HG02571 (cell line): ENCODE results near the gene YES1.

ENCODE experiments used
- ATAC-seq: cut with Tn5 transposase; IDR thresholded peaks from one replicate; pipeline ENCODE4 v1.9.1; 2021; ENCODE audit warnings: mild to moderate bottlenecking, moderate library complexity; ENCODE audit not compliant: unreplicated experiment

Gene YES1

DNA sequence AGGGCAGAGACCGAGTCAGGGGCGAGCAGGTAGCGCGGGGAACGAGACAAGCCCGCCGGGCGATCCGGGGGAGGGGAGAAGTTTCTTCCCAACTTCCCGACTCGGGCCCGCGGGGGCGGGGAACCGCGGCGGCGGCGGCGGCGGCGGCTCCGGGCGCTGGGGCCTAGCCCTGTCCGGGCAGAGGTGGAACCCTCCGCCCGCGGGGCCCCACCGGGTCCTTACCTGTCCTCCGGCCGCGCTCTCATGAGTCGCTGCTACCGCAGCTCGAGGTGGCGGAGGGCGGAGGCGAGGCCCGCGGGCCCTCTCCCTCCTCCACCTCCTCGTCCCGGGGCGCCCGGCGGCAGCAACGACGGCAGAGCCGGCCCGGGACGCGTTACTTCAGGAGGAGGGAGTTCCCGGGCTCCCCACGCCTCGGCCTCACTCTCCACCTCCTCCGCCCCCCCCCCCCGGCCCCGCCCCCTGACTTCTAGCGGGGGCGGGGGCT is at the start of gene YES1:
YES1 (minus strand) TSS at position 351 of the 484 bp plus-strand sequence. CDS start 55,415 bp downstream, outside the sequence.
- ATAC-seq: peak; percentile 27

DNA sequence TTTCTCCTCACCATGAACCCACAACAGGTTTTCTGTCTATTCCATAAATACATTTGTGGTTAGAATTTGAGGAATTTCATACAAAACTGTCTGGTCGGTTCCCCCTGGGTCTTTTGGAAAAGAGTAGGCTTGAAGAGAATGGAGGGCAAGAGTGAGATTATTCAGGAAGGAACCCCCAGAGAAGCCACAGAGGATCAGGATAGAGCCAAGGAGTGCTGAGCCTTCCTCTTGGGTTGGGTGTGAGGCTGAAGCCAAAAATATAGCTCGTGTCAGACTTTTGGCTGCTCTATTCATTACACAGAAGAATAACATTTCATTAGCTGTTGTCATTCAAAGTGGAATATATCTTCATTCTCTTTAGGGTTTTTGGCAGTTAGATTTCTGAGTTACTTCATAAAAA is 45.9 kb upstream of the YES1 start:
- no peak for ATAC-seq

DNA sequence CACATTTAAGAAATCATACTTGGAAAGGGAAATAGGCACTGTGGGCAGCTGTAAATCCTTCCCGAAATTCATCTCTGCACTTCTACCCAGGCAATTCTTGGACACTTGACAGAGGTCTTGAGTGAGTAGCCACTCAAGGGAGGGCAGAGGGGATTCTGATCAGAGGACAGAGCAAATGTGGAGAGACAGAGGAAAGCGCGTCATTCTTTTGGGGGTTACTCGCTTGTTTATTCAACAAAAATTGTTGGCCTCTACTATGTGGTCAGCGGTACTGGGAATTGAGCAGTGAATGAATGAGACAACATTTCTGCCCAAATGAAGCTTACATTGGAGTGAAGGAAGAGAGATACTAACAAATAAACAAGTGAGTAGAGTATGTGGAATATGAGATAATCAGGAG is 41.4 kb upstream of the YES1 start:
- ATAC-seq: no peak

DNA sequence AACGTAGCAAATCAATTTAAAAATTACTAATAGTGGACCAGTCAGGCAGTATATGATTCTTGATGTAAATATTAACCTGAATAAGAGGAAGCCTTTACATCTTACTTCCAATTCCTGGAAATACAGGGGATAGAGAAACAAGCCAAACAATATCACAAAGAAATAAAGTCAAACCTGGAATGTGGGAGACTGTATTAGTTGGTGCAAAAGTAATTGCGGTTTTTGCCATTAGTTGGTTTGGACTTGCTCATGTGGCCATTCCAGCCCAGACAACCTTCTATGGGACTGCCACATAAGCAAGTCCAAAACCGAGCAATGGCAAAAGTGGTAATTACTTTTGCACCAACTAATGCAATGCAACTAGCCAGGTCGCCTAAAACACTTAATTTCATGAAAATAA is 38.9 kb upstream of the YES1 start:
- no peak for ATAC-seq

DNA sequence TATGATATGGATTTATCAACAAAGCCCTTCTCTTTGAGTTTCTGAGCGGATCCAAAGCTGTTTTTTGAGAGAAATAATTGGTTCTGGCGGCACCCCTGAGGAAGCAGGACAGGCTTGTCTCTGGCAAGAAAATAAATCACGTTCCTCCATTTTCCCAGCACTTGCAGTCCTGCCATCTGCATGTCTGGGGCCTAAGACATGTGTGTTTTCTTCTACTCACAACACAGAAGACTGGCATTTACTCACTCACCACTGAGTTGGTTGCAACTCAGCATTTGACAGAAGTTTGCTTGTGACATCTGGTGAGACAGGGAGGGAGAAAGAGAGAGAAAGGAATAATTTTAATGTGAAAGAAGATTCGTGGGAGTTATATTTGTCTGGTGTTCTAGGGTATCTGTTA is 37.0 kb upstream of the YES1 start:
- no peak for ATAC-seq

DNA sequence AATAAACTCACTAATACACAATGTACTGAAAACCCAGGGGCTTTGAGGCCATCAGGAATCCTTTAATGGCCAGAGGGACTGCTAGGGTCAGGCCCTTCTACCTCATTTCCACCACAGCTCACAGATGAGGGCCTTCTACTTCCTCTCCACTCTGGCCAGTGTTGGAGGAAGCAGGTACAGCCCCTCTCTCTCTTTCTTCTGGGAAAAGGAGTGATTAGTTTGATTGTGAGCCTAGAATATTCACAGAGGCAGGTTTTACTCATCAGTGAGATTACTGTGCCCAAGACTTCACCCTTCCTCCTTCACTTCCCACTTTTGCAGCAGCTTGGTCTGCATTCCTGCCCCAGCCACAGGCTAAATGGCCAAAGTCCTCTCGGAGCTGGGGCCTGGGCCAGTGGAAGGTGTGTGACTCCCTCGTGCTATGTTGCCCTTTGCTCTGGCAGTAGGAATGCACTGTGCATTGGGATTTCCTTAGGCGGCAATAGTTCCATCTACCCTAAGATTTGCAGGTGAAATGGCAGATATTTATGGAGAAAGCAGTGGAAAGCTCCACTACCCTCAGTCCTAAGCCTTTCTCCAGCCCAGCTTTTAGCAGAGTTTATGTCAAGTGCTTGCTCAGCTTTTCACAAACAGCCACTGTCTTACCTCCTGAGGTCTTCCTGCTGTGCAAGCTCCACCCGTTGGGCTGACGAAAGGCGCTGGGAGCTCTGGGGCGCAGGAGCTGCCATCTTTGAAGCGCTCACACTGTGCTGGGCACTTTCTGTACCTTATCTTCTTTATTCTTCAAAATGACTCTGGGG is 36.2 kb upstream of the YES1 start:
- ATAC-seq: no peak

DNA sequence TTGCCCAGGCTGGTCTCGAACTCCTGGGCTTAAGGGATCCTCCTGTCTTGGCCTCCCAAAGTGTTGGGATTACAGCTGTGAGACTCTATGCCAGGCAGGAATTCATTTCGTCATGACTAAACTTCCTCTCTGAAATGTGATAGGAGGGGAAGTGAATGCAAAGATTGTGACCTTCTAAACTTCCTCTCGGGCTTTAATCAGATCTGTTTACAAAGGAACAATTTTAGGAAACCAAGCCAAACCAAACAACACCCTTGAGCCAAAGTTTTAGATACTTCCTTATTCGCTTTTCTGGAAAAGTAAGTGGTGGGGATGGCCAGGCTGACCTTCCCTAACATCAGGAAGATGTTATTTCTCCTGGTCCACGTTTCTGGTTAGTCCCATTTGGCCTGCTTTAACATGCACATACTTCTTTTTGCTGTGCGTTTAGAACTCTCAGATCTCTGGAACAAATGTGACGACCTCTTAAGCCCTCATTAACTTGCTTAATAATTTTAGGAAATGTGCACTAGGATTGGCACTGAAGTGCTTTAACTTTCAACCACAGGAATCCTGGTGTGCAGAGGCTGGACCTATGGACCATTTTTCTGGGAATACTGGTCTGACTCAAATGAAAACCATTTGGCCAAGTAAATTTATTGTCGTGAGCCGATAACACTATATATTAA is 33.2 kb upstream of the YES1 start:
- no peak for ATAC-seq

DNA sequence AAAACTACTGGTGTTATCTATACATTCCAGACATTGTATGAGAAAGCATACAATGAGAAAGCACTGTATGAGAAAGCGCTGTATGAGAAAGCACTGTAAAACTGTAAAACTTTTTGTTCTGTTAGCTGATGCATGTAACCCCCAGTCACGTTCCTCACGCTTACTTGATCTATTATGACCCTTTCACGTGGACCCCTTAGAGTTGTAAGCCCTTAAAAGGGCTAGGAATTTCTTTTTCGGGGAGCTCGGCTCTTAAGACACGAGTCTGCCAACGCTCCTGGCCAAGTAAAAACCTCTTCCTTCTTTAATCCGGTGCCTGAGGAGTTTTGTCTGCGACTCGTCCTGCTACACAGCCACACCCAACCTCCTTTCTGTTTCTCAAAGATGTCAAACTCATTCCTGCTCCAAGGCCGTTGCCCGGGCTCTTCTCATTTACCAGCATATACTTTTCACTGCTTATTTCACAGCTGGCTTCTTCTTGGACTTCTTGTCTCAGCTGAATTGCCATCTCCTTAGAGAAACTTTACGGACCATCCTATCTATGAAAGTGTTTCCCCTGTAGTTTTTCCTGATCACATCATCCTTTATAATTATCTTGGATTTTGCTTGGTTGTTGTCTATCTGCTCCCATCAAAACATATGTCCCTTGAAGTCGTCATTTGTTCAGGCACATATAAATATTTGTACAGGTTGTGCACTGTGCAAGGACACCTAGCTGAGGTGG is 29.8 kb upstream of the YES1 start:
- no peak for ATAC-seq

DNA sequence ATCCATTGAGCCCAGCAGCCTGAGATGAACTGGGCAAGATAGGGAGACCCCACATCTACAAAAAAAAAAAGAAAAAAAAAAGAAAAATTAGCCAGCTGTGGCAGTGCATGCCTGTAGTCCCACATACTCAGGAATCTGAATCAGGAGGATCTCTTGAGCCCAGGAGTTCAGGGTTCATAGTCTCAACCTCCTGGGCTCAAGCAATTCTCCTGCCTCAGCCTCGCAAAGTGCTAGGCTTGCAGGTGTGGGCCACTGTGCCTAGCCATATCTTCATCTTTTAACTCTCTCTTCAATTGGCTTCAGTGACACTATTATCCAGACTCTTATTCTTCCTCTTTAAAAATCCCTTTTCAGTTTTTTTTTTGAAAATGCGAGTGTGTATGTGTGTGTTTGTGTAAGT is 28.5 kb upstream of the YES1 start:
- no peak for ATAC-seq

DNA sequence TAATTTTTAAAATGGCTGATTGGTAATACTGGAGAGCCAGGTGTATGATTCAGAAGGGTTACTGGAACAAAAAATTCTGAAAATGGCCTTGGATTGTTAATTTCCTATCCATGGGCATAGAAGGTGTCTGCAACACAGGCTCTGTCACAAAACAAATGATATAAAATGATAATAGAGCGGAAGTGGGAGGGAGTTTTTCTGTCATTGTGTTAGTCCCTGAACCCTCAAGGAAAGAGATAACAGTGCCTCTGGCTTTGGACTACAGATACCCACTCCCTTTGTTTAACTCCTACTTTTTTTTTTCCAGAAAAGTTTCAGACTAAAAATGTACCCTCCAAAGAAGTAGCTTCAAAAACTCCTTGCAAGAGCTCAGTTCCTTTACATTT is 28.0 kb upstream of the YES1 start:
- no peak for ATAC-seq

DNA sequence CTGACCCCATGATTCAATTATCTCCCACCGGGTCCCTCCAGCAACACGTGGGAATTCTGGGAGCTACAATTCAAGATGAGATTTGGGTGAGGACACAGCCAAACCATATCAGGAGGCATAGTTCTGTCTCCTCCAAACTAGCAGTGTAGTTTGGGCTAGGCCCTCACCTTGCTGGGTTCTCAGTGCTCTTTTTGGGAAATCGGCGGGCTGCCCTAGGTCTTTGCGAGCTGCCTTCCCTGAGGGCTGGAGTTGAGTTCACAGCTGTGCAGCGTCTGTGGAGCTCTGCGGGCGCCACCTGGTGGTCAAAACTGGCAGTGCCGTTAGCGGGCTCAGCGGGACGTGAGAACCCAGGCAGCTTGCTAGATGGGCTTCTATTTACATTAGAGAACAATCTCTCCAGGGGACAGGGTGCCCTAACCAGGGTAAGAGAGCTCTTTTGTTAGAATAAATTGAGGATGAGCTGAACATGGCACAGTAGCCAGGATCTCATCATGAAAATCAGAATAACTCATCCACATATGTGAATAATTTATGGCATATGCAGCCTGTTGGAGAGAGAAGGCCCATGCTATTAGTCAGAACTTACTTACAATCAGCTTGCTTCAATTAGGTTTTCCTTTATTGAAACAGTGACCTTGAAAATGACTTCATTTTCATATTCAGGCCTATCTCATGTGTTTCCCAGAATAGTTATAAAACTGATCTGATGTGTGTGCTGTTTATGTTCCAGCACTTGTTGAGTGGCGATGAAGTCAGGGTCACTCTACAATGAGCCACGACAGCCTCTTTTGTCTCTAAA is 27.4 kb upstream of the YES1 start:
- peak; percentile 95 for ATAC-seq

DNA sequence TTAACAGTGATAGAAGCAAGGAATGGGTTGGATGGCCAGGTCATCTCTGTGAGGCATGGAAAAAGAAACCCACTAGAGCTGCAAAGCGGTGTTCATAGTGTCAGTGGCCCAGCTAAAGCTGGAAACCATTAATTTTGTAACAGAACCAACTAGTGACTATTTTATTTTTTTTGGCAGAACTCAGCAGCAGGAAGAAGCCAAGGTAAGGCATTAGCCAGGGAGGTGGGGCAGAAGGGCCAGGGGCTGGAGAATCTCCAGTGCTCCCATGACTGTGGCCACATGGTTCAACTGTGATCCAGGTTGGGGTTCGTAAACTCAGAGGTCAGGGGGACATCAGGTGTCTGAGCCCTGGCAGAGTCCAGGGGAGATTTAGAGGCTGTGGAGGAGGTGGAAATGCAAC is 25.9 kb upstream of the YES1 start:
- no peak for ATAC-seq

DNA sequence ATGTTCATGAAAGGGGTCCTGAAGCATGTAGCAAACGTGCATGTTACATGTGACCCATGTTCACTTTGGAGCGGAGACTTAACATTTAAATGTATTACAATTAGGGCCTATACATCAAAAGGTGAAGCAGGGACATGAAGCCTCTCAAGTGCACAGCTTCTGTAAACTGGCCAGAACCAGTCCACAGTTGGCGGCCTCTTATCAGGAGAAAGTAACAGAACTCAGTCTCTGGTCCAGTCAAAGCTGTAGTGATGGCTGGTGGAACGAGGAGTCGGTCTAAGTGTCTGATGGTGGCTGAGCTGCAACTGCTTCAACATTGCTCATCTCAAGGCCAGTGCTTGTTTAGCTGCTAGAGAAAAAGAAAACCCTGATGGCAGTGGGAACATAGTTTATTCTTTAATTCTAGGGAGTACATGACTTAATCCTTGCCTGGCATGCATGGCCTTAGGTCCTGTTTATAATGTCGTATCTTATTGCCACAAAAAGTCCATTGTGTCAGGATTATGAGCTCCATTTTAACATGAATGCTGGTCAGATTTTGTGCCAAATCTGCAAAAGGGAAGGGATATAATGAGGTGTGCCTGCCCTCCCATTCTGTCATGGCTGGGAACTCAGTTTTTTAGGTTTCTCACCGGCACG is 22.2 kb upstream of the YES1 start:
- no peak for ATAC-seq

DNA sequence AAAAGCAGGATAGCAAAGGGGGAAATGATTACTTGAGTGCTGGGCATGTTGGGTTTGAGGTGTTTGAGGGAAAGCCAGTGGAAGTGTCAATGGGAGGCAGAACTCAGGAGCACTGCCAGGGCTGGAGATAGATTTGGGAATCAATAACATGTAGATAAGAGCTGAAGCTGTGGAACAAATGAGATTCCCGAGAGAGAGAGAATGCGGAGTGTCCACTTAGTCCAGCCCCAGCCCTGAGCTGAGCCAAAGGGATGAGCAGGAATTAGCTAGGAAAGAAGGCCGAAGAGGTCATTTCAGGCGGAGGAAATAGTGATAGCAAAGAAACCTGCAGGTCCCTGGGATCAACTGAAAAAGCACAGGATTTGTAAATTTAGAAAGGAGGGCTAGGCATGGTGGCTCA is 21.2 kb upstream of the YES1 start:
- no peak for ATAC-seq

DNA sequence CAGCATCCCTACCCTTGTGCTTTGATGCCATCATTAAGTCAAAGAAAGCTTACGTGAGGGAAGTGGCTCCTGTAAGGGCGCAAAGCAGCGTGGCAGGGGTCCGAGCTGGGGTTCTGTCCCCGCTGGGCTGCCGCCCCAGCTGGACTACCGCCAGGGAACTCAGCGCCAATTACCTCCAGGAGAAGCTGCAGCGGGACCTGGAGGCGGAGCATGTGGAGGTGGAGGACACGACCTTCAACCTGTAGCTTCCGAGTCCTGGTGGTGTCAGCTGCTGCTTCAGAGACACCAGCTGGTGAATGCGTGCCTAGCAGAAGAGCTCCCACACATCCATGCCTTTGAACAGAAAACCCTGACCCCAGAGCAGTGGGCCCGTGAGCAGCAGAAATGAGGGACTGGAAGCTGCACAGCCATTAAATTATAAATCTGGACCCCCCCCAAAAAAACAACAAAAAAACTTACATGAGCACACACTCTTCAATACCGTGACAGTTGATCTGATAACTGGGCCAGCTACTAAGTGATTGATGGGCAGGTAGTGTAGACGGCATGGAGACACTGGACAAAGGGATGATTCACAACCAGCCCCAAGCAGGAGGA is 20.1 kb upstream of the YES1 start:
- no peak for ATAC-seq

DNA sequence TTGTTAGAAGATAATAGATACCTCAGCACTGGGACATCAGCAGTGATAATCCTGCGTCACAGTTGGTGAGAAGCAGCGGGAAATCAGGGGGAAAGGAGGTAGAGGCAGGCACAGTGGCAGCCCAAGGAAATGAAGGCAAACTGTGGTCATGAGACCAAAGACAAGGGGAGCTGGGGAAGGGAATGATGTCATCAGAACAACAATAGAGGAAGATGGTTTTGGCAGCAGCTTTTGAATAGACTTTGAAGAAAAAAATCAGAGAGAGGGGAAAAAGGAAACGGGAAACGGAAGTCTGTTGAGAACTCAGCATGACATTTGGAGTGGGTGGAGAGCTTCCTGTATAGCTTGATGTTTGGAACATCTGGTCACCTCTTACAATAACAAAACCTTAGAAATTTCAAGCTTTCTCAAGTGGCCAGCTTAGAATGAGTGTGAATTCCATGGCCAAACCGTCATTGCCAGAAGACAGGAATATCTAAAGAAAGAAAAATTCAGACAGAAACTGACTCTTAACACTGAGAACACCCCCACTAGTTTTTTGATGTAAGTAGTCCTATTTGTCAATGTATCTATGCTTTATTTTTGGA is 18.4 kb upstream of the YES1 start:
- ATAC-seq: no peak

DNA sequence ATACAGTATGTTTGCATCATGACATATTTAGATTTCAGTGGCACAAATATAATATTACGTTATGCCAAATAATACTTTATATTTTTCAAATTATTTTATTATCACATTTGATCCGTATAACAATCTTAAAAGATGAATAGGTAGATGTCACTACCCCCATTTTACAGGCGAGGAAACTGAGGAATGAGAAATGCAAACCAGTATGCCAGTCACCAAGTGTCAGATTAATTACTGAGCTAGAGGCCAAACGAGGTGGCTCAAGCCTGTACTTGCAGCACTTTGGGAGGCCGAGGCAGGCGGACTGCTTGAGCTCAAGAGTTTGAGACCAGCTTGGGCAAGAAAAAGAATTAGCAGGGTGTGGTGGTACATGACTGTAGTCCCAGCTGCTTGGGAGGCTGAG is 17.4 kb upstream of the YES1 start:
- no peak for ATAC-seq

DNA sequence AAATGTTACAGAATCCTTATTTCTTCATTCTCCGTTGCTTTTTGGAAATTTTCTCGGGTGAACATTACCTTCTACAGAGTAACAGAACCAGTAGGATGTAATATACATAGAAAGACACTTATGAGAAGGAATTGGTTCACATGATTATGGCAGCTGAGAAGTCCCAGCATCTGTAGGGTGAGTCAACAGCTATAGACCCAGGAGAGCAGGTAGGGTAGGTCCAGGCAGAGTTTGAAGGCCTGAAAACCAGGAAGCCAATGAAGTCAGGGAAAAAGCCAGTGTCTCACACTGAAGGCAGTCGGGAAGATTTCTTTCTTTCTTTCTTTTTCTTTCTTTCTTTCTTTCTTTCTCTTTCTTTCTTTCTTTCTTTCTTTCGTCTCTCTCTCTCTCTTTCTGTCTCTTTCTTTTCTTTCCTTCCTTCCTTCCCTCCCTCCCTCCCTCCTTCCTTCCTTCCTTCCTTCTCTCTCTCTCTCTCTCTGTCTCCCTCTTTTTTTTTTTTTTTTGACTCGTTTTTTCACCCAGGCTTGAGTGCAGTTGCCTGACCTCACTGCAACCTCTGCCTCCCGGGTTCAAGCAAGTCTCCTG is 15.1 kb upstream of the YES1 start:
- no peak for ATAC-seq

DNA sequence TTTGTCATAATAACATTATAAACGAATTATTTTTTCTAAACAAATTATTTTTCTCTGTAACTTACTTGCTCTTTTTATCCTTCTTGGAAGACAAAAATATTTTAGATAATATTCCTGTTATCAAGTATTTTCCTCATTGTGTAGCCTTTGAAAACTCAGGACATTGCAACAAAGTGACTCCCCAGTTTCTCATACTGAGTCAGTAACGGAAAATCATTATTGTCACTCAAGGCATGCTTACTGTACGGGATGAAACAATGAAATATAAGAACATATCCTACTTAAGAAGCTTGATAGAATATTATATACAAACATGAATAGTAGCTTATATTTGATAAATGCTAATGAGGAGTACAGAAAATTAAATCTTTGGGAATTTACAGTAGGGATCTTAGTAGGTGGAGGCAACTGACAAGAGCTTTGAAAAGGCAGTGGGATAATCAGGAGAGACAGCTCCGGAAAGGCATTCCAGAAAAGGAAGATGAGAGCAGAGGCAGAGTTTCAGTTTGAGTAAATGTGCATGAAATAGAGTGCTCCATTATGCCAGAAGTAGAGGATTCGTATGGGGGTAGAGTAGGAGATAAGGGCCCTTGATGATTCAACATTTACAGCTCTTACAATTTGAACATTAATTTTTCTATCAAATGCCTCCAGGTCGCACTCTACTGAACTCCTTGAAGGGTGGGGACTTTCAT is 14.0 kb upstream of the YES1 start:
- ATAC-seq: no peak
